Measurements from ENCODE around the gene EPN1. TPM values are rescaled to one million over a fixed set of nuclear protein-coding genes. Genes with fewer than 3 reads are reported as not detected.

The EPN1 gene
- total and polyA plus RNA-seq, 2 of the 8 experiments (the other 6 are each of a cell fraction or from before 2014, with no cell fraction given), result 49.6 to 200 TPM

DNA sequence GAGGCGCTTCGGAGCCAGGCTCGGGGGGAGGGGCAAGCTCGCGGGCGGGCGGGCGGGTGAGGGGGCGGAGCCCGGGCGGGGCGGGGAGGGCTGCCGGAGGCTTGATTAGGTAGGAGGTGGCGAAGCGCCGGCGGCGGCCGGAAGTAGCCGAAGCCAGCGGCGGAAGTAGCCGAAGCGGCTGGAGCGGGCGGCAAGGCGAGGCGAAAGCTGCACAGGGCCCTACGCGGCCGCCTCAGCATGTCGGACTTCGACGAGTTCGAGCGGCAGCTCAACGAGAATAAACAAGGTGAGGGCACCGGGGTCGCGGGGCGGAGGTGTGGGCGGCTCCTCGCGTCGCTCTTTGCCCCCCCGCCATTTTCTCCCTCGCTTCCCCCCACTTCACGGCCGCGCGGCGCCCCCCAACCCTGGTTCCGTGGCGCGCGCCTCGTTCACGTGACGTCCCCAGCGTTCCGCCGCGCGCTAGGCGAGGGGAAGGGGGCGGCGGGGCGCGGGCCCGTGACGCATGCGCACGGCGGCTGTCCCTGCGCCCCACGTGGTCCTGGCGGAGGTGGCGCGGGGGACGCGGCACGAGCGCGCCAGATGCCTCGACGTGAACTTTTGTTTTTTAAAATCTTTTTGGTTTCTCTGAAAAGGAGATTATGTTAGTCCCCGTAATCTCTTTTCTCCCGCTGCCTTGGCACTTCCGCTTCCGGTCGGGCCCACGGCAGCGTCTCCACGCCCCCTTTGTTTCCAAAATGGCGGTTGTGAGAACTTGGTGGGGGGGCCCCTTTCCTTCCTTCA, 20.0 kb upstream of the EPN1 start, which contains the start of gene U2AF2 (continued):
- TF ChIP-seq, protein P1, sequence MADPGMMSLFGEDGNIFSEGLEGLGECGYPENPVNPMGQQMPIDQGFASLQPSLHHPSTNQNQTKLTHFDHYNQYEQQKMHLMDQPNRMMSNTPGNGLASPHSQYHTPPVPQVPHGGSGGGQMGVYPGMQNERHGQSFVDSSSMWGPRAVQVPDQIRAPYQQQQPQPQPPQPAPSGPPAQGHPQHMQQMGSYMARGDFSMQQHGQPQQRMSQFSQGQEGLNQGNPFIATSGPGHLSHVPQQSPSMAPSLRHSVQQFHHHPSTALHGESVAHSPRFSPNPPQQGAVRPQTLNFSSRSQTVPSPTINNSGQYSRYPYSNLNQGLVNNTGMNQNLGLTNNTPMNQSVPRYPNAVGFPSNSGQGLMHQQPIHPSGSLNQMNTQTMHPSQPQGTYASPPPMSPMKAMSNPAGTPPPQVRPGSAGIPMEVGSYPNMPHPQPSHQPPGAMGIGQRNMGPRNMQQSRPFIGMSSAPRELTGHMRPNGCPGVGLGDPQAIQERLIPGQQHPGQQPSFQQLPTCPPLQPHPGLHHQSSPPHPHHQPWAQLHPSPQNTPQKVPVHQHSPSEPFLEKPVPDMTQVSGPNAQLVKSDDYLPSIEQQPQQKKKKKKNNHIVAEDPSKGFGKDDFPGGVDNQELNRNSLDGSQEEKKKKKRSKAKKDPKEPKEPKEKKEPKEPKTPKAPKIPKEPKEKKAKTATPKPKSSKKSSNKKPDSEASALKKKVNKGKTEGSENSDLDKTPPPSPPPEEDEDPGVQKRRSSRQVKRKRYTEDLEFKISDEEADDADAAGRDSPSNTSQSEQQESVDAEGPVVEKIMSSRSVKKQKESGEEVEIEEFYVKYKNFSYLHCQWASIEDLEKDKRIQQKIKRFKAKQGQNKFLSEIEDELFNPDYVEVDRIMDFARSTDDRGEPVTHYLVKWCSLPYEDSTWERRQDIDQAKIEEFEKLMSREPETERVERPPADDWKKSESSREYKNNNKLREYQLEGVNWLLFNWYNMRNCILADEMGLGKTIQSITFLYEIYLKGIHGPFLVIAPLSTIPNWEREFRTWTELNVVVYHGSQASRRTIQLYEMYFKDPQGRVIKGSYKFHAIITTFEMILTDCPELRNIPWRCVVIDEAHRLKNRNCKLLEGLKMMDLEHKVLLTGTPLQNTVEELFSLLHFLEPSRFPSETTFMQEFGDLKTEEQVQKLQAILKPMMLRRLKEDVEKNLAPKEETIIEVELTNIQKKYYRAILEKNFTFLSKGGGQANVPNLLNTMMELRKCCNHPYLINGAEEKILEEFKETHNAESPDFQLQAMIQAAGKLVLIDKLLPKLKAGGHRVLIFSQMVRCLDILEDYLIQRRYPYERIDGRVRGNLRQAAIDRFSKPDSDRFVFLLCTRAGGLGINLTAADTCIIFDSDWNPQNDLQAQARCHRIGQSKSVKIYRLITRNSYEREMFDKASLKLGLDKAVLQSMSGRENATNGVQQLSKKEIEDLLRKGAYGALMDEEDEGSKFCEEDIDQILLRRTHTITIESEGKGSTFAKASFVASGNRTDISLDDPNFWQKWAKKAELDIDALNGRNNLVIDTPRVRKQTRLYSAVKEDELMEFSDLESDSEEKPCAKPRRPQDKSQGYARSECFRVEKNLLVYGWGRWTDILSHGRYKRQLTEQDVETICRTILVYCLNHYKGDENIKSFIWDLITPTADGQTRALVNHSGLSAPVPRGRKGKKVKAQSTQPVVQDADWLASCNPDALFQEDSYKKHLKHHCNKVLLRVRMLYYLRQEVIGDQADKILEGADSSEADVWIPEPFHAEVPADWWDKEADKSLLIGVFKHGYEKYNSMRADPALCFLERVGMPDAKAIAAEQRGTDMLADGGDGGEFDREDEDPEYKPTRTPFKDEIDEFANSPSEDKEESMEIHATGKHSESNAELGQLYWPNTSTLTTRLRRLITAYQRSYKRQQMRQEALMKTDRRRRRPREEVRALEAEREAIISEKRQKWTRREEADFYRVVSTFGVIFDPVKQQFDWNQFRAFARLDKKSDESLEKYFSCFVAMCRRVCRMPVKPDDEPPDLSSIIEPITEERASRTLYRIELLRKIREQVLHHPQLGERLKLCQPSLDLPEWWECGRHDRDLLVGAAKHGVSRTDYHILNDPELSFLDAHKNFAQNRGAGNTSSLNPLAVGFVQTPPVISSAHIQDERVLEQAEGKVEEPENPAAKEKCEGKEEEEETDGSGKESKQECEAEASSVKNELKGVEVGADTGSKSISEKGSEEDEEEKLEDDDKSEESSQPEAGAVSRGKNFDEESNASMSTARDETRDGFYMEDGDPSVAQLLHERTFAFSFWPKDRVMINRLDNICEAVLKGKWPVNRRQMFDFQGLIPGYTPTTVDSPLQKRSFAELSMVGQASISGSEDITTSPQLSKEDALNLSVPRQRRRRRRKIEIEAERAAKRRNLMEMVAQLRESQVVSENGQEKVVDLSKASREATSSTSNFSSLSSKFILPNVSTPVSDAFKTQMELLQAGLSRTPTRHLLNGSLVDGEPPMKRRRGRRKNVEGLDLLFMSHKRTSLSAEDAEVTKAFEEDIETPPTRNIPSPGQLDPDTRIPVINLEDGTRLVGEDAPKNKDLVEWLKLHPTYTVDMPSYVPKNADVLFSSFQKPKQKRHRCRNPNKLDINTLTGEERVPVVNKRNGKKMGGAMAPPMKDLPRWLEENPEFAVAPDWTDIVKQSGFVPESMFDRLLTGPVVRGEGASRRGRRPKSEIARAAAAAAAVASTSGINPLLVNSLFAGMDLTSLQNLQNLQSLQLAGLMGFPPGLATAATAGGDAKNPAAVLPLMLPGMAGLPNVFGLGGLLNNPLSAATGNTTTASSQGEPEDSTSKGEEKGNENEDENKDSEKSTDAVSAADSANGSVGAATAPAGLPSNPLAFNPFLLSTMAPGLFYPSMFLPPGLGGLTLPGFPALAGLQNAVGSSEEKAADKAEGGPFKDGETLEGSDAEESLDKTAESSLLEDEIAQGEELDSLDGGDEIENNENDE (IDR thresholded peaks at IDR 0.05; ENCODE audit: insufficient replicate concordance, low read length), result no peak
- TF ChIP-seq HDAC2 (IDR thresholded peaks at IDR 0.05; ENCODE audit: borderline replicate concordance in 1 of 2, low read depth in 2 of 2, low read length in 2 of 2), result 0 out of 4 replicates have a peak, but pooled peaks of 1 of the 2 experiments have one; percentile 36

Data from H1 (cell line).